GM12875 (cell line): ENCODE measurements around the gene MIA3.
A peak's percentile ranks its signal among the peaks of the same experiment; 100 is the strongest.

Experiments
- H3K4me3 ChIP-seq: one replicate; pipeline ENCODE4 v1.5.1; 2011; ENCODE audit warnings: low read depth, low read length, control low read depth
- TF ChIP-seq, protein P1 (sequence below): IDR thresholded peaks from 2 replicates; pipeline ENCODE4 v1.5.1; 2011; ENCODE audit warnings: low read depth, mild to moderate bottlenecking, control low read depth, inconsistent platforms, low read length, moderate library complexity, borderline replicate concordance; ENCODE audit not compliant: insufficient read depth

MIA3 gene, protein sequence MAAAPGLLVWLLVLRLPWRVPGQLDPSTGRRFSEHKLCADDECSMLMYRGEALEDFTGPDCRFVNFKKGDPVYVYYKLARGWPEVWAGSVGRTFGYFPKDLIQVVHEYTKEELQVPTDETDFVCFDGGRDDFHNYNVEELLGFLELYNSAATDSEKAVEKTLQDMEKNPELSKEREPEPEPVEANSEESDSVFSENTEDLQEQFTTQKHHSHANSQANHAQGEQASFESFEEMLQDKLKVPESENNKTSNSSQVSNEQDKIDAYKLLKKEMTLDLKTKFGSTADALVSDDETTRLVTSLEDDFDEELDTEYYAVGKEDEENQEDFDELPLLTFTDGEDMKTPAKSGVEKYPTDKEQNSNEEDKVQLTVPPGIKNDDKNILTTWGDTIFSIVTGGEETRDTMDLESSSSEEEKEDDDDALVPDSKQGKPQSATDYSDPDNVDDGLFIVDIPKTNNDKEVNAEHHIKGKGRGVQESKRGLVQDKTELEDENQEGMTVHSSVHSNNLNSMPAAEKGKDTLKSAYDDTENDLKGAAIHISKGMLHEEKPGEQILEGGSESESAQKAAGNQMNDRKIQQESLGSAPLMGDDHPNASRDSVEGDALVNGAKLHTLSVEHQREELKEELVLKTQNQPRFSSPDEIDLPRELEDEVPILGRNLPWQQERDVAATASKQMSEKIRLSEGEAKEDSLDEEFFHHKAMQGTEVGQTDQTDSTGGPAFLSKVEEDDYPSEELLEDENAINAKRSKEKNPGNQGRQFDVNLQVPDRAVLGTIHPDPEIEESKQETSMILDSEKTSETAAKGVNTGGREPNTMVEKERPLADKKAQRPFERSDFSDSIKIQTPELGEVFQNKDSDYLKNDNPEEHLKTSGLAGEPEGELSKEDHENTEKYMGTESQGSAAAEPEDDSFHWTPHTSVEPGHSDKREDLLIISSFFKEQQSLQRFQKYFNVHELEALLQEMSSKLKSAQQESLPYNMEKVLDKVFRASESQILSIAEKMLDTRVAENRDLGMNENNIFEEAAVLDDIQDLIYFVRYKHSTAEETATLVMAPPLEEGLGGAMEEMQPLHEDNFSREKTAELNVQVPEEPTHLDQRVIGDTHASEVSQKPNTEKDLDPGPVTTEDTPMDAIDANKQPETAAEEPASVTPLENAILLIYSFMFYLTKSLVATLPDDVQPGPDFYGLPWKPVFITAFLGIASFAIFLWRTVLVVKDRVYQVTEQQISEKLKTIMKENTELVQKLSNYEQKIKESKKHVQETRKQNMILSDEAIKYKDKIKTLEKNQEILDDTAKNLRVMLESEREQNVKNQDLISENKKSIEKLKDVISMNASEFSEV (N-terminal part only)

DNA sequence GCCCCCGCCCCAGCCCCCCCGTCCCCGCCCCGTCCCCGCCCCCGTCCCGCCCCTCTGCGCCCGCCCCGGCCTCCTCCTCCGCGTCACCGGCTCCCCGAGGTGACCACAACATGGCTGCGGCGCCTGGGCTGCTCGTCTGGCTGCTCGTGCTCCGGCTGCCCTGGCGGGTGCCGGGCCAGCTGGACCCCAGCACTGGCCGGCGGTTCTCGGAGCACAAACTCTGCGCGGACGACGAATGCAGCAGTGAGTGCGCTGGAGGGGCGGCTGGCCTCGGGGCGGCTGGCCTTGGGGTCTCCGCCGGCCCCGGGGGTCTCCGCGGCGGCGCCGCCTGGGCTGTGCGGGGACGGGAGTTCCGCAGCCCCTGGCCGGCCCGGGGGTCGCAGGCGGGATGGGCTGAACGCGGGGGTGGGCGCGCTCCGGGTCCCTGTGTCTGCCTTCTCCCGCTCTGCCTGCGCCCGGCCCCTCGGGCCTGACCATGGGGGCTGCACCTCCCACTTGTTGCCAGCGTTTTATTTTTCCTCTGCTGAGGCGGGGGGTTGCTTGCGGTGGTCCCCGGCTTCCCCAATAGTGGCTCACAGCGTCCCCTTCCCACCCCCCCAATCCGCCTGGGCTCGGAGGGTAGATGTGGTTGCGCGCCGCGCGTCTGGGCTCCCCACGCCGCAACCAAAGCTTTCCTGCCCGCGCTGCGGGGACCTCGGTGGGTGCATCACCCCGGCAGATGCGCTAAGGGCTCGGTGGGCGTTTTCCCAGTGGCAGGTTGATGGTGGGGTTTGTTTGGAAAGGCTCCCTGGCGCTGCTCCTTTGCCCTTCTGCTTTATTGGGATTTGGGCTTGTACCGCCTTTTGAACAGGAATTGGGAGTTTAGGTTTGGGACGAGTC, at the start of gene MIA3:
Gene MIA3, plus strand, starts transcription at position 97 of the 879 bp plus-strand sequence. Its CDS starts 14 bp downstream, at position 111.
- TF ChIP-seq, protein P1, sequence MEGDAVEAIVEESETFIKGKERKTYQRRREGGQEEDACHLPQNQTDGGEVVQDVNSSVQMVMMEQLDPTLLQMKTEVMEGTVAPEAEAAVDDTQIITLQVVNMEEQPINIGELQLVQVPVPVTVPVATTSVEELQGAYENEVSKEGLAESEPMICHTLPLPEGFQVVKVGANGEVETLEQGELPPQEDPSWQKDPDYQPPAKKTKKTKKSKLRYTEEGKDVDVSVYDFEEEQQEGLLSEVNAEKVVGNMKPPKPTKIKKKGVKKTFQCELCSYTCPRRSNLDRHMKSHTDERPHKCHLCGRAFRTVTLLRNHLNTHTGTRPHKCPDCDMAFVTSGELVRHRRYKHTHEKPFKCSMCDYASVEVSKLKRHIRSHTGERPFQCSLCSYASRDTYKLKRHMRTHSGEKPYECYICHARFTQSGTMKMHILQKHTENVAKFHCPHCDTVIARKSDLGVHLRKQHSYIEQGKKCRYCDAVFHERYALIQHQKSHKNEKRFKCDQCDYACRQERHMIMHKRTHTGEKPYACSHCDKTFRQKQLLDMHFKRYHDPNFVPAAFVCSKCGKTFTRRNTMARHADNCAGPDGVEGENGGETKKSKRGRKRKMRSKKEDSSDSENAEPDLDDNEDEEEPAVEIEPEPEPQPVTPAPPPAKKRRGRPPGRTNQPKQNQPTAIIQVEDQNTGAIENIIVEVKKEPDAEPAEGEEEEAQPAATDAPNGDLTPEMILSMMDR, result no peak
- H3K4me3 ChIP-seq, result peak within 1 kb of the TSS; percentile 78

DNA sequence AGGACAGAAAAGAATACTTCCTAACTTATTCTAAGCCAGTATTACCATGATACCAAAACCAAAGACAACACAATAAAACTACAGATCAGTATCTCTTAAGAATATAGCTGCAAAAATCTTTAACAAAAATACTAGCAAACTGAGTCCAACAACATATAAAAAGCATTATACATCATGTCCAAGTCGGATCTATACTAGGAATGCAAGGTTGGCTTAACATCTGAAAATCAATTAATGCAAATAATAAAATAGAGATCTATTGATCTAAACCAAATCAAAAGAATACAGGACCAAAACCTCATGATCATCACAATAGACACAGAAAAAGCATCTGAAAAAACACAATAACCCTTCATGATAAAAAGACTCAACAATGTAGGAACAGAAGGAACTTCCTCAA, 47.1 kb upstream of the MIA3 start:
- TF ChIP-seq, protein P1, result no peak
- H3K4me3 ChIP-seq, result no peak overlapping the region

DNA sequence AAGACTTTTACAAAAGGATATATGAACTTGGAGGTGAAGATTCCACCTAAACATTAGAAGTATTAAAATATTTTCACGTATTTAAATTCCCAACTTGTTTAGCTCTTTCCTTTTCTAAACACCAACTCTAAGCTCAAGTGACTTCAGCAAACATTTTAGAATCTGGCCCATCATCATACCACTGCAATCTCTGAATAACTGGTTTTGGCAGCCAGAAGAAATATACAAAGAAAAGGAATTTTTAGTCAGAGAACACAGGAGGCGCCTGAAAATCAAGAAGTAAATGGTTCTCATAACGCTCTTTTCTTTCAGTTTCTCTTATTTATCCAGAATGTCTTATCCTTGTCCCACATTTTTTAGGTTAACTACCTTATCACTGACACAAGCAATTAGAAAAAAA, 38.6 kb upstream of the MIA3 start:
- TF ChIP-seq, protein P1, result no peak
- no peak overlapping the region for H3K4me3 ChIP-seq

DNA sequence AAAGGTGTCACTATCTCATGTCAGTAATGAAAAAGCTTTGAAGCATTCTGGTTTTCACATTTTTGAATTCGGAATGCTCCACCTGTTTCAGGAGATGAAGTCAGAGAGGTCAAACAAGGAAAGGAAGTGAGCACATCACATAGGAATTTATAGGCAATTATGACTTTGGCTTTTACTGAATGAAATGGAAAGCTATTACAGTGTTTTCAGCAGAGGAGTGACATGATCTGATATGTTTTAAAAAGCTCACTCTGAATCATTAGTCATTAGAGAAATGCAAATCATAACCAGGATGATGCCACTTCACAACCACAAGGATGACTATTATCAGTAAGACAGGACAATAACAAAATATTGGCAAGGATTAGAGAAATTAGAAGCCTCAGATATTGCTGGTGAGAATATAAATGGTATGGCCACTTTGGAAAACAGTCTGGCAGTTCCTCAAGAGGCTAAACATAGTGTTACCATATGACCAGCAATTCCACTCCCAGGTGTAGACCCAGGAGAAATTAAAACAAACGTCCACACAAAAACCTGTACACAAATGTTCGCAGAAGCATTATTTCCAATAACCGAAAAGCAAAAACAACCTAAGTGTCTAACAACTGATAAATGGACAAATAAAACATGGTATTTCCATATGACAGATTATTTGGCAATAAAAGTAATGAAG, 35.7 kb upstream of the MIA3 start:
- H3K4me3 ChIP-seq, result no peak overlapping the region
- TF ChIP-seq, protein P1, result no peak

DNA sequence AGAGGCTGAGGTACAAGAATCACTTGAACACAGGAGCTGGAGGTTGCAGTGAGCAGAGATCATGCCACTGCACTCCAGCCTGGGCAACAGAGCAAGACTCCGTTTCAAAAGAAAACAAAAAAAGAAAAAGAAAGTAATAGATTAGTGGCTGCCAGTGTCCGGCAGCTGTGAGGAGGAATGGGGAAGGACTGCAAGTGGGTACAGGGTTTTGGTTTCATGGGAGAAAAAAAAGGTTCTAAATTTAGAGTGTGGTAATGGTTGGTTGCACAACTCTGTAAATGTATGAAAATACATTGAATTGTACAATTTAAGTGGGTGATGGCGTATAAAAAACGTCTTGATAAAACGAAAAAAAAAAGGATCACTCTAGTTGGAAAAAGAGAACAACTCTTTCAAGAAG, 34.8 kb upstream of the MIA3 start:
- no peak overlapping the region for H3K4me3 ChIP-seq
- TF ChIP-seq, protein P1, result no peak
